ENCODE data around the gene PASK. TPM values are rescaled to one million over a fixed set of nuclear protein-coding genes. Genes with fewer than 3 reads are reported as not detected.

Gene PASK
- polyA plus RNA-seq, 5 donors = 18.3 to 25.0 (median 21.2) TPM

- no peak for DNase-seq
These were observed 82.4 kb downstream of the PASK start for GRCh38 chr2:241066893-241067341.

- DNase-seq = no peak
These were observed 82.9 kb downstream of the PASK start for GRCh38 chr2:241066171-241066892.

- DNase-seq = no peak
These were observed 83.9 kb downstream of the PASK start for GRCh38 chr2:241065355-241065803.

- DNase-seq = no peak
These were observed 84.4 kb downstream of the PASK start for GRCh38 chr2:241064802-241065354.

- DNase-seq = no peak
These were observed 85.1 kb downstream of the PASK start for GRCh38 chr2:241064008-241064801.

- DNase-seq = peak in 1 of 2 donors; percentile 15
These were observed 85.7 kb downstream of the PASK start for GRCh38 chr2:241063587-241063986.

- no peak for DNase-seq
These were observed 86.2 kb downstream of the PASK start for GRCh38 chr2:241063093-241063551.

GRCh38 chr2:241062389-241063092 lies 86.7 kb downstream of the PASK start:
- DNase-seq = no peak

GRCh38 chr2:241061275-241061674 lies 88.0 kb downstream of the PASK start:
- DNase-seq = peak; percentile 40 to 49

Other genes with a start within 250 kb of the PASK start
- gene CROCC2, start 243.1 kb downstream of the PASK start, polyA plus RNA-seq (ENCODE audit: insufficient read depth in 1 of 5, insufficient read length in 5 of 5, low replicate concordance in 1 of 5) = 1 to 10 TPM in 4 of 5 donors, under 1 TPM in 1; 0.95 to 3.5 (median 2.7) TPM
- gene SNED1, start 150.9 kb downstream of the PASK start, polyA plus RNA-seq (ENCODE audit: insufficient read depth in 1 of 5, insufficient read length in 5 of 5, low replicate concordance in 1 of 5) = 10 to 100 TPM; 40.8 to 60.3 (median 54.9) TPM
- gene MTERF4, start 47.2 kb downstream of the PASK start, polyA plus RNA-seq (ENCODE audit: insufficient read depth in 1 of 5, insufficient read length in 5 of 5, low replicate concordance in 1 of 5) = 100 to 1,000 TPM in 1 of 5 donors, 10 to 100 TPM in 4; 75.2 to 105 (median 92.6) TPM
- gene PPP1R7, start 995 bp upstream of the PASK start, polyA plus RNA-seq (ENCODE audit: insufficient read depth in 1 of 5, insufficient read length in 5 of 5, low replicate concordance in 1 of 5) = 10 to 100 TPM; 64.8 to 72.2 (median 68.5) TPM
- 1 to 10 TPM; 1.7 to 2.7 (median 2.3) TPM for gene ANO7, start 39.2 kb upstream of the PASK start, polyA plus RNA-seq (ENCODE audit: insufficient read depth in 1 of 5, insufficient read length in 5 of 5, low replicate concordance in 1 of 5)
- gene HDLBP, start 166.2 kb upstream of the PASK start, polyA plus RNA-seq (ENCODE audit: insufficient read depth in 1 of 5, insufficient read length in 5 of 5, low replicate concordance in 1 of 5) = 100 to 1,000 TPM; 301 to 450 (median 371) TPM
- gene SEPTIN2, start 166.5 kb upstream of the PASK start, polyA plus RNA-seq (ENCODE audit: insufficient read depth in 1 of 5, insufficient read length in 5 of 5, low replicate concordance in 1 of 5) = 100 to 1,000 TPM; 464 to 647 (median 546) TPM
- gene FARP2, start 206.8 kb upstream of the PASK start, polyA plus RNA-seq (ENCODE audit: insufficient read depth in 1 of 5, insufficient read length in 5 of 5, low replicate concordance in 1 of 5) = 10 to 100 TPM; 44.5 to 54.5 (median 50.0) TPM

Data from right lung (tissue), 5 donors.